ENCODE measurements around the gene STRIP2. TPM values are rescaled to one million over a fixed set of nuclear protein-coding genes. Genes with fewer than 3 reads are reported as not detected.

STRIP2 gene
- total and polyA plus RNA-seq, 9 donors, result 0.12 to 1.6 (median 0.92) TPM

- H3K9me3 ChIP-seq, result no peaks in the 10 kb centered on the region
- WGBS, 3 donors, result 88 to 89% (median 88%) methylated on average over 5 of the region's 5 CpGs
- no peak for DNase-seq
- intact Hi-C loops (cut with DNase I), result no loop called here
- H3K4me3 ChIP-seq, result no peak overlapping the region
- TF ChIP-seq CTCF (IDR thresholded peaks at IDR 0.05) (no peak), EP300 (IDR thresholded peaks at IDR 0.05) (no peak), POLR2A (IDR thresholded peaks at IDR 0.05) (no peak)
- H3K36me3 ChIP-seq, result no peaks in the 10 kb centered on the region
- no peaks in the 10 kb centered on the region for H3K27me3 ChIP-seq
- H3K4me1 ChIP-seq (ENCODE audit: insufficient read depth), result no peaks in the 10 kb centered on the region
- H3K27ac ChIP-seq, result no peak overlapping the region
These were observed 17.2 kb upstream of the STRIP2 start for GRCh38 chr7:129417073-129417472.

- Histone ChIP-seq H3K27me3 (no peaks in the 10 kb centered on the region), H3K4me3 (no peak overlapping the region), H3K36me3 (no peaks in the 10 kb centered on the region), H3K9me3 (no peaks in the 10 kb centered on the region), H3K4me1 (ENCODE audit: insufficient read depth) (no peaks in the 10 kb centered on the region), H3K27ac (no peak overlapping the region)
- intact Hi-C loops (cut with DNase I), result no loop called here
- no peak for DNase-seq
- WGBS, 3 donors, result 13 to 18% (median 16%) methylated on average over 2 of the region's 2 CpGs
- TF ChIP-seq EP300 (IDR thresholded peaks at IDR 0.05) (no peak), POLR2A (IDR thresholded peaks at IDR 0.05) (no peak), CTCF (IDR thresholded peaks at IDR 0.05) (no peak)
These were observed 12.4 kb upstream of the STRIP2 start for GRCh38 chr7:129421717-129422250.

GRCh38 chr7:129422727-129423126 lies 11.5 kb upstream of the STRIP2 start:
- no peak for TF ChIP-seq POLR2A (IDR thresholded peaks at IDR 0.05)
- TF ChIP-seq EP300 (IDR thresholded peaks at IDR 0.05), result no peak
- H3K27ac ChIP-seq, result no peak overlapping the region
- 92 to 98% (median 97%) methylated on average over 4 of the region's 4 CpGs for WGBS, 3 donors
- intact Hi-C loops (cut with DNase I), result no loop called here
- H3K36me3 ChIP-seq, result no peaks in the 10 kb centered on the region
- H3K9me3 ChIP-seq, result no peaks in the 10 kb centered on the region
- no peak for DNase-seq
- no peaks in the 10 kb centered on the region for H3K27me3 ChIP-seq
- no peak overlapping the region for H3K4me3 ChIP-seq
- H3K4me1 ChIP-seq (ENCODE audit: insufficient read depth), result no peaks in the 10 kb centered on the region

GRCh38 chr7:129423700-129424410 lies 10.4 kb upstream of the STRIP2 start:
- no peak for DNase-seq
- H3K9me3 ChIP-seq, result no peaks in the 10 kb centered on the region
- no peaks in the 10 kb centered on the region for H3K27me3 ChIP-seq
- H3K27ac ChIP-seq, result no peak overlapping the region
- no peaks in the 10 kb centered on the region for H3K36me3 ChIP-seq
- H3K4me3 ChIP-seq, result no peak overlapping the region
- intact Hi-C loops (cut with DNase I), result no loop called here
- H3K4me1 ChIP-seq (ENCODE audit: insufficient read depth), result no peaks in the 10 kb centered on the region
- no peak for TF ChIP-seq EP300 (IDR thresholded peaks at IDR 0.05)
- TF ChIP-seq CTCF (IDR thresholded peaks at IDR 0.05), result no peak
- TF ChIP-seq POLR2A (IDR thresholded peaks at IDR 0.05), result no peak
- 95 to 100% (median 97%) methylated on average over 2 of the region's 2 CpGs for WGBS, 3 donors

- intact Hi-C loops (cut with DNase I), result no loop called here
- no peaks in the 10 kb centered on the region for H3K9me3 ChIP-seq
These were observed 7.8 kb upstream of the STRIP2 start for GRCh38 chr7:129426482-129426881.

More at GRCh38 chr7:129426482-129426881, 7.8 kb upstream of the STRIP2 start:
- TF ChIP-seq POLR2A (IDR thresholded peaks at IDR 0.05), result no peak
- no peak for TF ChIP-seq EP300 (IDR thresholded peaks at IDR 0.05)
- no peak for TF ChIP-seq CTCF (IDR thresholded peaks at IDR 0.05)
- no peaks in the 10 kb centered on the region for H3K27me3 ChIP-seq
- DNase-seq, result no peak
- no peak overlapping the region for H3K4me3 ChIP-seq
- no peak overlapping the region for H3K27ac ChIP-seq
- no peaks in the 10 kb centered on the region for H3K36me3 ChIP-seq
- H3K4me1 ChIP-seq (ENCODE audit: insufficient read depth), result no peaks in the 10 kb centered on the region

All from ovary (tissue), 9 donors.